Activated naive CD4-positive, alpha-beta T cell treated with anti-CD3 and anti-CD28 coated beads, Interleukin-2, amount 50 U/mL, for 16 hours (primary cell): ENCODE measurements around the gene ACSF3.

Source experiments
- DNase-seq: peaks from one replicate; pipeline ENCODE4 v3.0.0-alpha.2; 2020

The ACSF3 gene

GRCh38 chr16:89113152-89113547 is 19.5 kb downstream of the ACSF3 start:
- DNase-seq: no peak

GRCh38 chr16:89113661-89114060 is 20.0 kb downstream of the ACSF3 start:
- no peak for DNase-seq

GRCh38 chr16:89114159-89114981 is 20.7 kb downstream of the ACSF3 start:
- DNase-seq: no peak

- DNase-seq: peak; percentile 74
Observed at GRCh38 chr16:89115216-89115861, 21.7 kb downstream of the ACSF3 start.

GRCh38 chr16:89116341-89117226 is 22.9 kb downstream of the ACSF3 start:
- no peak for DNase-seq

GRCh38 chr16:89117227-89117974 is 23.7 kb downstream of the ACSF3 start:
- no peak for DNase-seq

- no peak for DNase-seq
Observed at GRCh38 chr16:89117975-89118289, 24.3 kb downstream of the ACSF3 start.

- DNase-seq: peak; percentile 9
Observed at GRCh38 chr16:89118361-89119165, 24.9 kb downstream of the ACSF3 start.

GRCh38 chr16:89119166-89119621 is 25.5 kb downstream of the ACSF3 start:
- peak; percentile 8 for DNase-seq

- peak; percentile 9 for DNase-seq
Observed at GRCh38 chr16:89119661-89120141, 26.0 kb downstream of the ACSF3 start.

GRCh38 chr16:89120281-89120680 is 26.6 kb downstream of the ACSF3 start:
- peak; percentile 10 for DNase-seq

GRCh38 chr16:89120921-89121351 is 27.3 kb downstream of the ACSF3 start:
- DNase-seq: peak; percentile 7

GRCh38 chr16:89121691-89122321 is 28.2 kb downstream of the ACSF3 start:
- DNase-seq: no peak

GRCh38 chr16:89122322-89122851 is 28.7 kb downstream of the ACSF3 start:
- peak; percentile 65 for DNase-seq

- no peak for DNase-seq
Observed at GRCh38 chr16:89123001-89123830, 29.6 kb downstream of the ACSF3 start.

- DNase-seq: no peak
Observed at GRCh38 chr16:89123831-89124100, 30.1 kb downstream of the ACSF3 start.

GRCh38 chr16:89129378-89129777 is 35.7 kb downstream of the ACSF3 start:
- no peak for DNase-seq

- DNase-seq: no peak
Observed at GRCh38 chr16:89130448-89130847, 36.8 kb downstream of the ACSF3 start.

- DNase-seq: no peak
Observed at GRCh38 chr16:89131783-89132182, 38.1 kb downstream of the ACSF3 start.
